Fibroblast of skin of right quadriceps (primary cell): ENCODE data around the gene PGAM2.

Source experiments
- DNase-seq: peaks from one replicate; pipeline ENCODE4 v3.0.0-alpha.2; 2013

Gene PGAM2

GRCh38 chr7:44103566-44103922 is 38.2 kb upstream of the PGAM2 start:
- DNase-seq: no peak

- no peak for DNase-seq
Observed at GRCh38 chr7:44102846-44103565, 37.6 kb upstream of the PGAM2 start.

GRCh38 chr7:44101966-44102845 is 36.8 kb upstream of the PGAM2 start:
- DNase-seq: peak; percentile 77

GRCh38 chr7:44101303-44101965 is 36.1 kb upstream of the PGAM2 start:
- DNase-seq: no peak

GRCh38 chr7:44100458-44101302 is 35.3 kb upstream of the PGAM2 start:
- DNase-seq: peak; percentile 49

GRCh38 chr7:44099669-44100068 is 34.3 kb upstream of the PGAM2 start:
- peak; percentile 9 for DNase-seq

GRCh38 chr7:44098092-44099068 is 33.0 kb upstream of the PGAM2 start:
- no peak for DNase-seq

- no peak for DNase-seq
Observed at GRCh38 chr7:44097064-44097932, 31.9 kb upstream of the PGAM2 start.

GRCh38 chr7:44096326-44096881 is 31.0 kb upstream of the PGAM2 start:
- DNase-seq: no peak

GRCh38 chr7:44095781-44096180 is 30.4 kb upstream of the PGAM2 start:
- DNase-seq: no peak

GRCh38 chr7:44094883-44095592 is 29.7 kb upstream of the PGAM2 start:
- no peak for DNase-seq

- no peak for DNase-seq
Observed at GRCh38 chr7:44094365-44094764, 29.0 kb upstream of the PGAM2 start.

- no peak for DNase-seq
Observed at GRCh38 chr7:44093102-44093641, 27.8 kb upstream of the PGAM2 start.

GRCh38 chr7:44087911-44088838 is 22.8 kb upstream of the PGAM2 start:
- DNase-seq: peak; percentile 89

- DNase-seq: no peak
Observed at GRCh38 chr7:44086627-44087026, 21.3 kb upstream of the PGAM2 start.

GRCh38 chr7:44085546-44085945 is 20.2 kb upstream of the PGAM2 start:
- DNase-seq: no peak

- peak; percentile 33 for DNase-seq
Observed at GRCh38 chr7:44084701-44085100, 19.3 kb upstream of the PGAM2 start.

- DNase-seq: no peak
Observed at GRCh38 chr7:44083796-44084195, 18.4 kb upstream of the PGAM2 start.
